ENCODE data around the gene SSR1. TPM values are rescaled to one million over a fixed set of nuclear protein-coding genes. Genes with fewer than 3 reads are reported as not detected.

Gene SSR1
- total and polyA plus RNA-seq, 2 of the 13 experiments (the other 11 are each of a cell fraction or from before 2014, with no cell fraction given) = 203 to 243 TPM

DNA sequence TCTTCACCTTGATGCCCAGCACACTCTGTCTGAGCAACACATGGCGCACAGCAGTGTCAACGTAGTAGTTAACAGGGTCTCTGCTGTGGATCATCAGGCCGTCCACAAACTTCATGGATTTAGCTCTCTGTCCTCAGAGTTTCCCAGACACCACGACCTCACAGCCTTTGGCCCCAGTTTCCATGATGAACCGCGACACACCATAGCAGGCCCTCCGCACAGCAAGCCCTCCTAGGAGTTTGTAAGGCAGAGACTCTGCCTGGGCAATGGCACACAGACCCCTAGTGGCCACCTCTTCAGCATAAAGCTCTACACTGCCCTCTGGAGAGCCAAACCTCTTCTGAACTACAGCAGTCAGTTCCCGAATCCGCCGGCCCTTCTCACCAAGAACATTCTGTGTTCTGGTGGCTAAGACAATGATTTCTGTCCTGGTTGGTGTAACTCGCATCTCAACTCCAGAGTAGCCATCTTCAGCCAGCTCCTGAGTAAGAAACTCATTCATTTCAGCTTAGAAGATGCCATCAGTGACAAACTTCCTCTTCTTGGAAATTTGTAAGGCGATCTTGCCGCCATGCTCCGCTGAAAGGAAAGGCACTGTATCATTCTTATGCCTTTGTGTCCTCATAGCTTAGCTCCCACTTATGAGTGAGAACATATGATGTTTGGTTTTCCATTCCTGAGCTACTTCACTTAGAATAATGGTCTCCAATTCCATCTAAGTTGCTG lies 26.2 kb upstream of the SSR1 start (continued):
- TF ChIP-seq FOSL2 (CRISPR knock-in tag; IDR thresholded peaks at IDR 0.05) (peak; percentile 51), ZNF792 (CRISPR knock-in tag; IDR thresholded peaks at IDR 0.05) (peak; percentile 42; the same call in 1 of the 2 replicates), SMAD3 (CRISPR knock-in tag; IDR thresholded peaks at IDR 0.05) (0 out of 2 replicates have a peak, but pooled peaks have one; percentile 40), SMAD1 (CRISPR knock-in tag; IDR thresholded peaks at IDR 0.05; ENCODE audit: borderline replicate concordance, low read depth) (0 out of 2 replicates have a peak, but pooled peaks have one; percentile 47), PITX1 (CRISPR knock-in tag; IDR thresholded peaks at IDR 0.05) (peak; percentile 52; the same call in 1 of the 2 replicates), KAT8 (CRISPR knock-in tag; IDR thresholded peaks at IDR 0.05) (peak; percentile 63; the same call in 1 of the 2 replicates), ZNF619 (CRISPR knock-in tag; IDR thresholded peaks at IDR 0.05) (peak; percentile 83; the same call in 1 of the 2 replicates), CBX5 (CRISPR knock-in tag; IDR thresholded peaks at IDR 0.05; ENCODE audit: borderline replicate concordance) (peak; percentile 18; the same call in 1 of the 2 replicates), ARID2 (CRISPR knock-in tag; IDR thresholded peaks at IDR 0.05; ENCODE audit: borderline replicate concordance) (0 out of 2 replicates have a peak, but pooled peaks have one; percentile 67), ZNF33B (CRISPR knock-in tag; IDR thresholded peaks at IDR 0.05) (0 out of 2 replicates have a peak, but pooled peaks have one; percentile 72), RAD21 (CRISPR knock-in tag; IDR thresholded peaks at IDR 0.05) (peak; percentile 89), ZMYM3 (CRISPR knock-in tag; IDR thresholded peaks at IDR 0.05) (peak; percentile 73), SMC3 (IDR thresholded peaks at IDR 0.05; ENCODE audit: low read length) (peak; percentile 95), SAP130 (CRISPR knock-in tag; IDR thresholded peaks at IDR 0.05; ENCODE audit: low read depth) (peak; percentile 52; the same call in 1 of the 2 replicates), ZBTB7B (CRISPR knock-in tag; IDR thresholded peaks at IDR 0.05) (peak; percentile 62; the same call in 1 of the 2 replicates), HMGXB4 (CRISPR knock-in tag; IDR thresholded peaks at IDR 0.05; ENCODE audit: borderline replicate concordance in 1 of 2, low read depth in 1 of 2) (peak; percentile 78 to 88; a peak in 3 of 4 replicates), MAX (IDR thresholded peaks at IDR 0.05) (peak; percentile 35; the same call in 1 of the 2 replicates), TARDBP (CRISPR knock-in tag; IDR thresholded peaks at IDR 0.05) (peak; percentile 66; the same call in 1 of the 2 replicates), ZNF124 (CRISPR knock-in tag; IDR thresholded peaks at IDR 0.05) (0 out of 2 replicates have a peak, but pooled peaks have one; percentile 21), ZMYM4 (CRISPR knock-in tag; IDR thresholded peaks at IDR 0.05) (peak; percentile 70; the same call in 1 of the 2 replicates), STAG1 (CRISPR knock-in tag; IDR thresholded peaks at IDR 0.05) (peak; percentile 87), THAP9 (CRISPR knock-in tag; IDR thresholded peaks at IDR 0.05; ENCODE audit: borderline replicate concordance) (0 out of 2 replicates have a peak, but pooled peaks have one; percentile 61), REPIN1 (CRISPR knock-in tag; IDR thresholded peaks at IDR 0.05; ENCODE audit: borderline replicate concordance, low read depth) (peak; percentile 83; the same call in 1 of the 2 replicates)
- TF ChIP-seq, protein P1, sequence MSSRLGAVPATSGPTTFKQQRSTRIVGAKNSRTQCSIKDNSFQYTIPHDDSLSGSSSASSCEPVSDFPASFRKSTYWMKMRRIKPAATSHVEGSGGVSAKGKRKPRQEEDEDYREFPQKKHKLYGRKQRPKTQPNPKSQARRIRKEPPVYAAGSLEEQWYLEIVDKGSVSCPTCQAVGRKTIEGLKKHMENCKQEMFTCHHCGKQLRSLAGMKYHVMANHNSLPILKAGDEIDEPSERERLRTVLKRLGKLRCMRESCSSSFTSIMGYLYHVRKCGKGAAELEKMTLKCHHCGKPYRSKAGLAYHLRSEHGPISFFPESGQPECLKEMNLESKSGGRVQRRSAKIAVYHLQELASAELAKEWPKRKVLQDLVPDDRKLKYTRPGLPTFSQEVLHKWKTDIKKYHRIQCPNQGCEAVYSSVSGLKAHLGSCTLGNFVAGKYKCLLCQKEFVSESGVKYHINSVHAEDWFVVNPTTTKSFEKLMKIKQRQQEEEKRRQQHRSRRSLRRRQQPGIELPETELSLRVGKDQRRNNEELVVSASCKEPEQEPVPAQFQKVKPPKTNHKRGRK (CRISPR knock-in tag; IDR thresholded peaks at IDR 0.05) = peak; percentile 27; the same call in 1 of the 2 replicates
